GM23338 (cell line): ENCODE data around the gene PJA2. TPM values are rescaled to one million over a fixed set of nuclear protein-coding genes. Genes with fewer than 3 reads are reported as not detected.

Experiments used
- ATAC-seq: fragments of 200-7000 bp; cut with Tn5 transposase; 3 replicates; pipeline ENCODE4 v1.9.1; 2020
- DNase-seq: peaks from one replicate; pipeline ENCODE4 v3.0.0-alpha.2; 2015; ENCODE audit warnings: low spot score
- H2AFZ ChIP-seq: fragments of 200-600 bp; sonication (generic); 2 replicates; pipeline ENCODE4 v1.8.0; 2016; ENCODE audit warnings: antibody characterized with exemption, mild to moderate bottlenecking, moderate library complexity
- H3F3A ChIP-seq: fragments of 200-600 bp; sonication (generic); replicated peaks from 2 replicates; pipeline ENCODE4 v1.8.0; 2017; ENCODE audit warnings: antibody characterized with exemption, mixed run types, low read depth
- H3K27ac ChIP-seq: fragments of 200-600 bp; sonication (generic); 2 replicates; pipeline ENCODE4 v1.6.1; 2016; ENCODE audit warnings: low read depth
- H3K27me3 ChIP-seq: fragments of 200-600 bp; sonication (generic); 2 replicates; pipeline ENCODE4 v1.8.0; 2016; ENCODE audit warnings: mild to moderate bottlenecking, mixed run types, moderate library complexity; ENCODE audit not compliant: insufficient read depth
- H3K36me3 ChIP-seq: fragments of 200-600 bp; sonication (generic); 2 replicates; pipeline ENCODE4 v1.8.0; 2016; ENCODE audit warnings: mild to moderate bottlenecking; ENCODE audit not compliant: insufficient read depth
- H3K4me1 ChIP-seq: fragments of 200-600 bp; sonication (generic); 2 replicates; pipeline ENCODE4 v1.8.0; 2016; ENCODE audit warnings: mild to moderate bottlenecking, moderate library complexity; ENCODE audit not compliant: insufficient read depth
- H3K4me2 ChIP-seq: fragments of 200-600 bp; sonication (generic); 2 replicates; pipeline ENCODE4 v1.7.1; 2017; ENCODE audit warnings: mixed run types
- H3K4me3 ChIP-seq: fragments of 200-600 bp; sonication (generic); 2 replicates; pipeline ENCODE4 v1.6.1; 2016; ENCODE audit warnings: mixed run types
- H3K79me2 ChIP-seq: fragments of 200-600 bp; sonication (generic); replicated peaks from 2 replicates; pipeline ENCODE4 v1.8.0; 2017; ENCODE audit warnings: mild to moderate bottlenecking; ENCODE audit not compliant: insufficient read depth
- H3K9me2 ChIP-seq: fragments of 200-600 bp; sonication (generic); 2 replicates; pipeline ENCODE4 v1.8.0; 2017; ENCODE audit not compliant: insufficient read depth
- H4K20me1 ChIP-seq: fragments of 200-600 bp; sonication (generic); replicated peaks from 2 replicates; pipeline ENCODE4 v1.8.0; 2017; ENCODE audit warnings: mild to moderate bottlenecking; ENCODE audit not compliant: insufficient read depth
- H3K27ac Mint-ChIP-seq: 2 replicates; pipeline ENCODE4 v1.8.0; 2020; ENCODE audit warnings: inconsistent platforms, mild to moderate bottlenecking, moderate library complexity, mixed read lengths
- H3K27me3 Mint-ChIP-seq: 3 replicates; pipeline ENCODE4 v1.8.0; 2022; ENCODE audit warnings: low read depth, mild to moderate bottlenecking, moderate library complexity, mixed read lengths, inconsistent platforms; ENCODE audit not compliant: insufficient read depth, poor library complexity
- H3K36me3 Mint-ChIP-seq: 3 replicates; pipeline ENCODE4 v1.8.0; 2021; ENCODE audit warnings: low read depth, mild to moderate bottlenecking, inconsistent platforms, moderate library complexity, mixed read lengths
- H3K4me1 Mint-ChIP-seq: 3 replicates; pipeline ENCODE4 v1.8.0; 2020; ENCODE audit warnings: mild to moderate bottlenecking, inconsistent platforms, mixed read lengths
- H3K4me3 Mint-ChIP-seq: 3 replicates; pipeline ENCODE4 v1.8.0; 2021; ENCODE audit warnings: moderate library complexity, mild to moderate bottlenecking, inconsistent platforms, mixed read lengths
- H3K9me3 Mint-ChIP-seq: 3 replicates; pipeline ENCODE4 v1.8.0; 2020; ENCODE audit warnings: moderate library complexity, mild to moderate bottlenecking, inconsistent platforms, mixed read lengths
- CREB1 ChIP-seq: fragments of 250-450 bp; sonication (Bioruptor Pico); IDR thresholded peaks from 2 replicates; pipeline ENCODE4 v1.5.0; 2020; ENCODE audit warnings: low read depth, mild to moderate bottlenecking, moderate library complexity
- EZH2 ChIP-seq: fragments of 200-600 bp; sonication (generic); IDR thresholded peaks from one replicate; pipeline ENCODE4 v1.8.0; 2017; ENCODE audit warnings: antibody characterized with exemption, mild to moderate bottlenecking, low read depth; ENCODE audit not compliant: unreplicated experiment
- EZH2phosphoT487 ChIP-seq: fragments of 200-600 bp; sonication (generic); IDR thresholded peaks from one replicate; pipeline ENCODE4 v1.8.1; 2018; ENCODE audit warnings: antibody characterized with exemption; ENCODE audit not compliant: unreplicated experiment
- JUNB ChIP-seq: IDR thresholded peaks from one replicate; pipeline ENCODE4 v1.6.1; 2016; ENCODE audit warnings: antibody characterized with exemption; ENCODE audit not compliant: unreplicated experiment
- NANOG ChIP-seq: IDR thresholded peaks from 2 replicates; pipeline ENCODE4 v1.6.1; 2016; ENCODE audit warnings: antibody characterized with exemption, borderline replicate concordance
- POLR2AphosphoS5 ChIP-seq: IDR thresholded peaks from 2 replicates; pipeline ENCODE4 v1.6.1; 2016; ENCODE audit warnings: antibody characterized with exemption, low read depth
- REST ChIP-seq: IDR thresholded peaks from one replicate; pipeline ENCODE4 v1.6.1; 2018; ENCODE audit warnings: antibody characterized with exemption; ENCODE audit not compliant: unreplicated experiment
- STAT1 ChIP-seq: IDR thresholded peaks from one replicate; pipeline ENCODE4 v1.6.1; 2016; ENCODE audit warnings: antibody characterized with exemption; ENCODE audit not compliant: unreplicated experiment
- ZNF114 ChIP-seq: fragments of 250-450 bp; sonication (Bioruptor Pico); IDR thresholded peaks from 2 replicates; pipeline ENCODE4 v1.5.0; 2020; ENCODE audit warnings: mild to moderate bottlenecking, moderate library complexity
- ZNF331 ChIP-seq: fragments of 250-450 bp; sonication (Bioruptor Pico); IDR thresholded peaks from 2 replicates; pipeline ENCODE4 v1.5.0; 2020; ENCODE audit warnings: low read depth, mild to moderate bottlenecking, moderate library complexity
- ZNF462 ChIP-seq: fragments of 250-450 bp; sonication (Bioruptor Pico); IDR thresholded peaks from 2 replicates; pipeline ENCODE4 v1.5.0; 2020; ENCODE audit warnings: mild to moderate bottlenecking, moderate library complexity
- polyA plus RNA-seq: library from polyadenylated mRNA; unstranded; fragments of >200 nt; fragmentation: Nextera tagmentation; extraction: Ambion mirVana; gene quantifications from 2 replicates; pipeline ENCODE4 v1.2.1, GENCODE V29; 2016
- total RNA-seq: library from RNA; depleted of rRNA; stranded (reverse); fragments of >200 nt; shearing (Covaris generic); gene quantifications from 2 replicates; pipeline ENCODE4 v1.2.3, GENCODE V29; 2014
- TF ChIP-seq, protein P1 (sequence below): IDR thresholded peaks from 2 replicates; pipeline ENCODE4 v1.6.1; 2016; ENCODE audit warnings: antibody characterized with exemption
- TF ChIP-seq, protein P2 (sequence below), 2 experiments: fragments of 200-600 bp in 1 of 2; sonication (generic) in 1 of 2; conservative IDR thresholded peaks; 2 replicates each; pipeline versions ENCODE4 v1.5.1 to v1.6.1; 2016 to 2017; ENCODE audit warnings: antibody characterized with exemption in 2 of 2, low read depth in 2 of 2, mild to moderate bottlenecking in 2 of 2, moderate library complexity in 1 of 2

The PJA2 gene
- total and polyA plus RNA-seq, 2 experiments from 2014 or later: 31.5 to 65.3 TPM

GRCh38 chr5:109399092-109399759 lies 10.5 kb downstream of the PJA2 start:
- Histone ChIP-seq H3F3A (no peaks in the 10 kb centered on the region), H3K79me2 (peaks cover 99% of the 10 kb centered on the region), H3K4me3 (no peak overlapping the region), H3K27me3 (no peaks in the 10 kb centered on the region), H3K4me1 (no peaks in the 10 kb centered on the region), H3K9me2 (no peaks in the 10 kb centered on the region), H4K20me1 (peaks cover 7% of the 10 kb centered on the region; the same call in 1 of the 2 replicates), H3K36me3 (no peaks in the 10 kb centered on the region), H3K4me2 (no peak overlapping the region), H2AFZ (no peak overlapping the region), H3K27ac (no peak overlapping the region)
- no peaks in the 10 kb centered on the region; the same call in 2 of the 3 replicates for H3K36me3 Mint-ChIP-seq
- peaks cover 1% of the 10 kb centered on the region for H3K27me3 Mint-ChIP-seq
- H3K9me3 Mint-ChIP-seq: no peaks in the 10 kb centered on the region
- H3K27ac Mint-ChIP-seq: peak overlapping the region; percentile 7; the same call in 1 of the 2 replicates
- TF ChIP-seq EZH2 (no peak), POLR2AphosphoS5 (no peak), STAT1 (no peak), ZNF462 (CRISPR knock-in tag) (no peak), JUNB (no peak), ZNF114 (no peak), ZNF331 (no peak), CREB1 (CRISPR knock-in tag) (no peak), REST (no peak), EZH2phosphoT487 (no peak), NANOG (no peak)
- TF ChIP-seq, protein P1, sequence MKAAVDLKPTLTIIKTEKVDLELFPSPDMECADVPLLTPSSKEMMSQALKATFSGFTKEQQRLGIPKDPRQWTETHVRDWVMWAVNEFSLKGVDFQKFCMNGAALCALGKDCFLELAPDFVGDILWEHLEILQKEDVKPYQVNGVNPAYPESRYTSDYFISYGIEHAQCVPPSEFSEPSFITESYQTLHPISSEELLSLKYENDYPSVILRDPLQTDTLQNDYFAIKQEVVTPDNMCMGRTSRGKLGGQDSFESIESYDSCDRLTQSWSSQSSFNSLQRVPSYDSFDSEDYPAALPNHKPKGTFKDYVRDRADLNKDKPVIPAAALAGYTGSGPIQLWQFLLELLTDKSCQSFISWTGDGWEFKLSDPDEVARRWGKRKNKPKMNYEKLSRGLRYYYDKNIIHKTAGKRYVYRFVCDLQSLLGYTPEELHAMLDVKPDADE: no peak
- TF ChIP-seq, protein P2, sequence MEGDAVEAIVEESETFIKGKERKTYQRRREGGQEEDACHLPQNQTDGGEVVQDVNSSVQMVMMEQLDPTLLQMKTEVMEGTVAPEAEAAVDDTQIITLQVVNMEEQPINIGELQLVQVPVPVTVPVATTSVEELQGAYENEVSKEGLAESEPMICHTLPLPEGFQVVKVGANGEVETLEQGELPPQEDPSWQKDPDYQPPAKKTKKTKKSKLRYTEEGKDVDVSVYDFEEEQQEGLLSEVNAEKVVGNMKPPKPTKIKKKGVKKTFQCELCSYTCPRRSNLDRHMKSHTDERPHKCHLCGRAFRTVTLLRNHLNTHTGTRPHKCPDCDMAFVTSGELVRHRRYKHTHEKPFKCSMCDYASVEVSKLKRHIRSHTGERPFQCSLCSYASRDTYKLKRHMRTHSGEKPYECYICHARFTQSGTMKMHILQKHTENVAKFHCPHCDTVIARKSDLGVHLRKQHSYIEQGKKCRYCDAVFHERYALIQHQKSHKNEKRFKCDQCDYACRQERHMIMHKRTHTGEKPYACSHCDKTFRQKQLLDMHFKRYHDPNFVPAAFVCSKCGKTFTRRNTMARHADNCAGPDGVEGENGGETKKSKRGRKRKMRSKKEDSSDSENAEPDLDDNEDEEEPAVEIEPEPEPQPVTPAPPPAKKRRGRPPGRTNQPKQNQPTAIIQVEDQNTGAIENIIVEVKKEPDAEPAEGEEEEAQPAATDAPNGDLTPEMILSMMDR (conservative IDR thresholded peaks at IDR 0.05; ENCODE audit: low read depth in 2 of 2): no peak
- DNase-seq (no peak), ATAC-seq (no peak)
- H3K4me1 Mint-ChIP-seq: peaks cover 9% of the 10 kb centered on the region
- H3K4me3 Mint-ChIP-seq: no peak overlapping the region
